ENCODE measurements around the gene DCUN1D1.
"Not testable (repeated sequence)": the region's sequence is repeated elsewhere in the genome, so short reads cannot be mapped to it uniquely, and the experiment has no call there.

Gene DCUN1D1

DNA sequence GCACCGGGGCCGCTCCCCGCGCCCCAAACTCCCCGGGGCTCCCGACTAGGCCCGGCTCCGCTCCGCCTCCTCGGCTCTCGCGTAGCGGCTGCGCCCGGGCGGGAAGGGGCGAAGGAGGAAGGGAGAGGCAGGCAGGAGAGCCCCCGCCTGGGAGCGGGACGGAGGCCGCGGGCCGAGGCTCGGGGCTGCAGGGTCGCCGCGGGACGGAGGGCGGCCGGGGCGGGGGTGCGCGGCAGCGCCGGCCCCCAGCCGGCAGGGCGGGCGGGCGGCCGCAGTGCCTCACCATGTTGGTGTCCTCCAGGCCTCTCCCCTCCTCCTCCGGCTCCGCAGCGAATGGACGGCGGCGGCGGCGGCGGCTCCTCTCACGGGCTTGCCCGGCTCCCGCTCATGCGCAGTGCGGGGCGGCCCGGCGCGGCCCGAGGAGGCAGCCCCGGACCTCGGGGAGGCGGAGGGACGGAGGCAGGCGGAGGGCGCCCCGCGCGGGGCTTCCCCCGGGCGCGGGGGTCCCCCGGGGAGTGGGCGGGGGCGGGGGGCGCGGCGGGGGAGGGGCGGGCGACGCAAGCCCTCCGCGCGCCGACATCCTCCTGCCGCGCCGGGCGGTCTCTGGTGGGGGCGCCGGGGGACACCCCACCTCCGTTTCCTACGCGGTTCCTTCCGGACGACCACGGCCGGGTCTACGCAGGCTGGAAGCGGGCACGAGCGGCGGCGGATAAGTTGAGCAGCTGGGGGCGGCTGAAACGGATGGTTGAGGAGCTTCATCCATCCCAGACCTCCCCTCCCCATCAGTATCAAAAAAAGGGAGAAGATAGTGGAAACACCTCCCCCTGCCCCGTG is at the start of gene DCUN1D1:
TSS of gene DCUN1D1 (minus strand) at position 335 of the 834 bp plus-strand sequence. CDS start at position 286, 49 bp downstream.
- peak in 1 of 2 experiments; percentile 31 for DNase-seq

DNA sequence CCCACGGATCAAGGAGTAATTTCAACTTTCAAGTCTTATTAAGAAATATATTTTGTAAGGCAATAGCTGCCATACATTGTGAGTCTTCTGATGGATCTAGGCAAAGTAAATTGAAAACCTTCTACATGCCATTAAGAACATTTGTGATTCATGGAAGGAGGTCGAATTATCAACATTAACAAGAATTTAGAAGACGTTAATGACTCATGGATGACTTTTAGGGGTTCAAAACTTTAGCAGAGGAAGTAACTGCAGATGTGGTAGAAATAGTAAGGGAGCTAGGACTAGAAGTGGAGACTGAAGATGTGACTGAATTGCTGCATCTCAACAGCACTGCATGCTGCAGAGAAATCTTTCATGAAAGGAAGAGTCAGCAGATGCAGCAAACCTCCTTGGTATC is 48.1 kb upstream of the DCUN1D1 start:
- DNase-seq: no peak

DNA sequence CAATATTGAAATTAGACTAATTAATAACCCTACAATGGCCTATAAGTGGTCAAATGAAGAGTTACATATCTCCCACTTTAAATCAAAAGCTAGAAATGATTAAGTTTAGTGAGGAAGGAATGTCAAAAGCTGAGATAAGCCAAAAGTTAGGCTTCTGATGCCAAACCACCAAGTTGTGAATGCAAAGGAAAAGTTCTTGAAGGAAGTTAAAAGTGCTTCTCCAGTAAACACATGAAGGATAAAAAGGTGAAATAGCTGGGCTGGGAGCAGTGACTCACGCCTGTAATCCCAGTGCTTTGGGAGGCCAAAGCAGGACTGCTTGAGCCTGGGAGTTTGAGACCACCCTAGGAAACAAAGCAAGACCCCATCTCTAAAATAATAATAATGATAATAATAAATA is 46.9 kb upstream of the DCUN1D1 start:
- DNase-seq: no peak

DNA sequence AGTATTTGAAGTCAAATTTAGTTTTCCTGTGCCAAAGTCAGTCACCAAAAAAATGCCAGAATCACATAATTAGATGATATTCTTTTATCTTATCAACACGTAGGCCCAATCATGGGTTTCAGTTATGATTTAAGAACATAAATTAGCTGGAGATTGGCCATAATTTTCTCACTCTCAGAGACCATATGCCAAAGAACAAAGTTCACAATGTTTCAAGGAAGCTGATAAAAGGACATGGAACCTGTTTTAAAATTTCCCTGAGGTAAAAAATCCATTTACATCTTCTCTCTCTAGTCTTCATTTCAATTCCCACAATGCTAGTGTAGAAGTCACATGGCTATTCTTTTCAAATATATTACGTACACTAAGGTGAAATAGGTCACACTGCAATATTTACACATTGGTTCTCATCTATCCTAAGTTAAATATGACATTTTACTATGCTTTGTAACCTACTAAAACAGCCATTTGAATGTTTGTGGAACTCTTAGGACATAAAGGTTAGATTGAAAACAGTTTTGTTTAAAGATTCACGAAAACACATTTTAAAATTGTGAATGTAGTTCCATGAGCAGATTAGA is 42.7 kb upstream of the DCUN1D1 start:
- DNase-seq: no peak

DNA sequence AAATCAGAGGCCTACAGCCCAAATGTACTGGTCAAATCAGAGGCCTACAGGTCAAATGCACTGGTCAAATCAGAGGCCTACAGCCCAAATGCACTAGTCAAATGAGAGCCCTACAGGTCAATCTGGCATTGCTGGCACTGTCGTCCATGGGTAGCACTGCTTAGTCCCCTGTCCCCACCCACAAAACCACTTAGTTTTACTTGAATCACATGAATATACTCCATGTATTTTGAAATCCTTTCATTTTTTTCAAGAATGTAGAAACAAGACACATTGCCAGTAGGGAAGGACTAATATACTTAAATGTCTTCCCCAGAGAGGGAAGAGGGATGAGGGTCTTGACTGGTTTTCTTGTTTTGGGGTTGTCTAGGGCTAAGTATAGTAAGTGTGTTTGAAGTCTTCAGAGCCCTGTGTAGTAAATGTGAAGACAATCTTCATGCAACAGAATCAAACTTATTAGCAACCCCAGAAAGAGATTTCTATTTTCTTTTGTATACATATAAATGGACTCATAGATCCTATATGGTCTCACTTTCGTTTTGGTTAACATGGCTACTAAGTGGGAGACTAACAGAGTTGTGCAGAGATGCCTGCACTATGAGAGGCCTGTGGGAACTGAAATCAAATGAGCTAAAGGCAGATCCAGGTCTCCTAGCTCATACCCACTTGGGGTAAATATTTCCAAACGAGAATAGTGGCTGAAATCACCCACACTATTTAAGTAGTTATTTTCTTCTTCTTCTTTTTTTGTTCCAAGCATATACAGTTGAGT is 38.3 kb upstream of the DCUN1D1 start:
- no peak for DNase-seq

DNA sequence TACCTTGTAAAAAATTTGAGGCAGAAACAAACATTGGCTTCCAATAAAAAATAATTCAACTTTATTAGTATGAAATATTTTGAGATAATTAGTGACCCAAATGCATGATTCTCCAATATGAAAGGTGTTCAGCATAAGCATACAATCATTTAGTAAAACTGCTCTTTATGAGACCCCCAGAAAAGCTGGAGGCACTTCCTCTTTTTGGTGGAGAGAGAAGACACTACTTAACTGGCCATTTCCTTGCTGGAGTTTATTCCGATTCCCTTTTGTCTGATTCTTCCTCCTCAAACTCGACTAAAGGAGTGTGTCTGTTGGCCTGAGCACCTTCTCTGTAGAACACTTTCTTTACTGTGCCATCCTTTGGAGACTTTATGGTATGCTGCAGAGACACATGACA is 34.8 kb upstream of the DCUN1D1 start:
- DNase-seq: no peak

DNA sequence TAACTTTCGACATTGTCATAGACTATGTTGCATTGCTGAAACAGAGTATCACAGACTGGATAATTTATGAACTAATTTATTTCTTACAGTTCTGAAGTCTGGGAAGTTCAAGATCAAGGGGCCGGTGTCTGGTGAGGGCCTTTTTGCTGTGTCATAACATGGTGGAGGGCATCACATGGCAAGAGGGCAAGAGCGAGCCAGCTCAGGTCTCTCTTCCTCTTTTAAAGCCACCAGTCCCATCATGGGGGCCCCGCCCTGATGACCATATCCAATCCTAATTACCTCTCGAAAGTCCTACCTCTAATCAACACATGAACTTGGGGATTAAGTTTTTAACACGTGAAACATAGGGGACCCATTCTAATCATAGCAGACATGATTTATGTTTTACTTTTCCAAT is 33.5 kb upstream of the DCUN1D1 start:
- DNase-seq: no peak

DNA sequence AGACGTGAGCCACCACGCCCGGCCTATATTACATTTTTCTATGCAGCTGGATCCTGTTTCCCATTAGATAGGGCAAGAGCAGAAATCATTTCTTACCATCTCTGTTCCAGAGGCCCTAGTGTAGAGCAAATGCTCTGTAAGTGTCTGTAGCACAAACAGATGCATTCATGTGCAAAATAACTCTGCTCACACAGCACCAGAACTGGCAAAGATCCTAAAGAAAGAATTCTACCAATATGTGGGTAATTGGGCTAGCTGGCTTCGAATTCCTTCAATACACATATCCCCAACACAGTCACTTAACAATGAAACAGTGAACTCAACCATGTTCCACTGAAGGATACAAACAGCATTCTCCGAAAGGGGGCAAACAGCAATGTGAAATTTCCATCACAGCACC is 32.7 kb upstream of the DCUN1D1 start:
- no peak for DNase-seq

DNA sequence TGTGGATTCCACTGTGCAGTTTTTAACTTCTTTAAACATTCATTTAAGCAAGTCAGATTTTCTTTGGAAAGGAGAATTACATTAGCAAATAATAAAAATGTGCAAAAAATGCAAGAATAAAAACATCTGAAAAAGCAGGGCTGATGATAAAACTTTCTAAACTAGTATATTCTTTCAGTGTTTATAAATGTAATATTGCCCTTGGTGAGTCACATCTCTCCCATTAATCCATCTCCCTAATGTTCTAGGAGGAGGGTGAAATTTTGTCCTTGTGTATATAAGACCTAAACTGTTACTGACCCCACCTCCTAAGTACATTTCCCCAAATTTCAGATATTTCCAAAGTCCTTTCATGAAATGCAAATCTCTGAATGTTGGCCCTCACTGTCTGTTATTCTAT is 28.5 kb upstream of the DCUN1D1 start:
- DNase-seq: no peak

DNA sequence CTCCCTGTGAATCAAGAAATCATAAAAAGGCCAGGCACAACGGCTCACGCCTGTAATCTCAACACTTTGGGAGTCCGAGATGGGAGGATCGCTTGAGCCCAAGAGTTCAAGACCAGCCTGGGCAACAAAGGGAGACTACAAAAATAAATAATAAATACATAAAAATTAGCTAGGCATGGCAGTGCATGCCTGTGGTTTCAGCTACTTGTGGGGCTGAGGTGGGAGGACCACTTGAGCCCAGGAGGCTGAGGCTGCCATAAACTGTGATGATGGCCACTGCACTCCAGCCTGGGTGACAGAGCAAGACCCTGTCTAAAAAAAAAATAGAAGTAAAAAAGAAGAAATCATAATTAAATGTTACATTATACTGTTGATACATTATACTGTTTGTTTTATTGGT is 28.0 kb upstream of the DCUN1D1 start:
- DNase-seq: no peak

DNA sequence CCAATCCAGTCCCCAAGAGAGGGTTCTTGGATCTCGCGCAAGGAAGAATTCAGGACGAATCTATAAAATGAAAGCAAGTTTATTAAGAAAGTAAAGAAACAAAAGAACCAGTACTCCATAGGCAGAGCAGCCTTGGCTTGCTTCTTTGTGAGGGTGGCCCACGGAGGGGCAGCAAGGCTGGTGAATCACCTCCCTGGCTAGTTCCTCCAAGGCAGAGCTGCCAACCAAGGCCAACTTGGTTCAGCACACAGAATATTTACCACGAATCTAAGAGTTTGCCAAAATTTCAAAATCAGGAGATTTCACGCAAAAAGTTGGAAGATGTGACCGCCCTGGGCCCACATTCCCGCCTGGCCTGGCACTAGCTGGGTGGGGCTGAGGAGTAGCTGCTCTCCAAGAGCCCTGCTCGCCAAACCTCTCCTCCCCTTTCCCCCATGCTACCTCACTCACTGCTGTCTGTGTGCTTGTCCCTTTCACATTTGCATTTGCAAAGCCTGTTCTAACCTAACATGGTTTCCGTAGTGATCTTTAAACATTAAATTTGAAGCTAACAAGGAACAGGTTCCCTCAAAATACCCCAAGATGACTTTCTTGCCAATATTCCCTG is 26.2 kb upstream of the DCUN1D1 start:
- no peak for DNase-seq

DNA sequence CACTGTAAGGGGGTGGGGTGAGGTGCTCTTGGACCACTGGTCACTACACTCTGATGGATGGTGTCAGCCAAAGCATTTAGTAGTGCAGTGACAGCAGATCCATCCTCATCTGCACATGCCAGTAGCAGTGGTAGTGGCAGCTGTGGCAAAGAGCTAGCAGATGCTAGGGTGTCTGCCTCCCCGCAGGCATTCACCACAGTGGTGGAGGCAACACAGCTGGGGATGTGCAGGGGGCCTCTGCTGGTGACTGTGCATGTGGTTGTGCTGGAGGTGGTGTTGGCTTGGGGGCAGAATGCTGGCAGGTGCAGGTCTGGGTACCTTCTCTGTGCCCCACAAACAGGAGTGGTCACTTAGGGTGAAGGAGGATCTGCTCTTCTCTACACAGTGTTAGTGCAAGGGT is 19.4 kb upstream of the DCUN1D1 start:
- DNase-seq: no peak

DNA sequence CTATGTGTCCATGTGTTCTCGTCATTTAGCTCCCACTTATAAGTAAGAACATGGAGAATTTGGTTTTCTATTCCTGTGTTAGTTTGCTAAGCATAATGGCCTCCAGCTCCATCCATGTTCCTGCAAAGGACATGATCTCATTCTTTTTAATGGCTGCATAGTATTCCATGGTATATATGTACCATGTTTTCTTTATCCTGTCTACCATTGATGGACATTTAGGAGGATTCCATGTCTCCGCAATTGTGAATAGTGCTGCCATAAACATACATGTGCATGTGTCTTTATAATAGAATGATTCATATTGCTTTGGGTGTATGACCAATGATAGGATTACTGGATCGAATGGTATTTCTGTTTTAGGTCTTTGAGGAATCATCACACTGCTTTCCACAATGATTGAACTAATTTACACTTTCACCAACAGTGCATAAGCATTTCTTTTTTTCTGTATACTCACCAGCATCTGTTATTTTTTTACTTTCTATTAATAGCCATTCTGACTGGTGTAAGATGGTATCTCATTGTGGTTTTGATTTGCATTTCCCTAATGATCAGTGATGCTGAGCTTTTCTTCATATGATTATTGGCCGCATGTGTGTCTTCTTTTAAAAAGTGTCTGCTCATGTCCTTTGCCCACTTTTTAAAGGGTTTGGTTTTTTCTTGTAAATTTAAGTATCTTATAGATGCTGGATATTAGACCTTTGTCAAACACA is 13.3 kb upstream of the DCUN1D1 start:
- DNase-seq: not testable (repeated sequence)

DNA sequence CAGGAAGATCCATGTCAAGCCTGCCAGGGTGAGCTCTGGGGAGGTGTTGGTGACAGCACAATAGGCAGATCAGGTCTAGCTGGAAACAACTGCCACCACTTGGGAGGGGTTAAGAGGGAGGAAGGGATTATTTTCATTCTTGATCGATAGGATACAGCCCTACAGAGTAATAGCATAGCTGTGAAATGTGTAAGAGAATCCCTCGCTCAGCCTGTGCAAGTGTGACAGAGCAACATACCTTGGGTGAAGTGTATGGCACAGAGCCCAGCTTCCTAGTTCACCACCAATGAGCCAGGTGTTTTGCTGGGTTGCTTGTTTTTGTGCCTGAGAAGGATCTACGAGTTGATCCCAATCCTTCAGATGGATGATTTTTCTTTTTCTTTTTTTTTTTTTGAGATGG is 9.2 kb upstream of the DCUN1D1 start:
- DNase-seq: no peak

DNA sequence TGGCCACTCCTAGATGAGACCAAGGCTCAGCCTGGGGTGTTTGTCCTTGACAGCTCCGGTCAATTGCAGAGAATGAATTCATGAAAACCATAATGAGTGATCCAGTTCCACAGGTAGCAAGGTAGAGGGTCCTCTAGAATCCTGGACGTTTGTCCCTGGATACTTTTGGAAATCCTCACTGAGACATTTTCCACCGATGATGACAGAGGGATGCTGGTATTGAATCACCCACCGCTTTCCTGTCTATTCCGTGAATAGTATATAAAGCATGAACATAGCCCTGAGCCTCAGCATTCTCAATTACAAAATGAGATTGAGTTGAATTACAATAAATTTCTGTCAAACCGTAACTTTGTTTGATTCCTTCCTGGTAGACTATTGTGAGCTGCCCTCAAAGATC is 5.7 kb upstream of the DCUN1D1 start:
- DNase-seq: no peak

DNA sequence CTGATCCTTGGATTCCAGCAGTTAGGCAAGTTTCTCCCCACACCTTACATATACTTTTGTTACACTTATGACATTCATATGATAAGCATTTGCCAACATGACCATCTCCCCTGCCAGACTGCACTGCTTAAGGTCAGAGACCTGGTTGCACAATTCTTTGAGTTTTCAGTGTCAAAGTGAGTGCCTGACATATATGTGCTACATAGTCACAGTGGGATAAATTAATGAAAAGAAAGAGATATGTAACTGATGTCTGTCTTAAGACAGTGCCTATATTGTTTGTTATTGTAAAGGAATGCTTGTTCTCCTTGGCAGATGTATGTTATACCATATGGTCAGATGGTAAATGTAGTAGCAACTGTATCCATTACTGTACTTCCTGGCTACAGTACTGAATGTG is 3.5 kb upstream of the DCUN1D1 start:
- no peak for DNase-seq

DNA sequence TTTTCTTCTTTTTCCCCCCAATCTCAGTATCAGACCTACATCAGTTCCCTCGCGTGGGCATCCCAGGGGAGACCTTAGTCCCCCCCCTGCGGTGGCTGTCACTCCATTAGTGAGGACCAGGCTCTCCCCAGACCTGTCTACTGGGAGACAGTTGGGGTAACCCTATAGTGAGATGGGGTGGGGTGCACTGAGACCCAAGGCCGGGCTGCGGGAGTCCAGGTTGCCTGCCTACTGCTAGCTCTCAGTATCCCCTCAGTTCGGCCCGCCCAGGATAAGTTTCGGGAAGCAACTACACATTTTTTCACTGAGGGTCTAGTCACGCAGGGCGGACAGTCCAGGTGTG is 671 bp upstream of the DCUN1D1 start:
- DNase-seq: no peak

DNA sequence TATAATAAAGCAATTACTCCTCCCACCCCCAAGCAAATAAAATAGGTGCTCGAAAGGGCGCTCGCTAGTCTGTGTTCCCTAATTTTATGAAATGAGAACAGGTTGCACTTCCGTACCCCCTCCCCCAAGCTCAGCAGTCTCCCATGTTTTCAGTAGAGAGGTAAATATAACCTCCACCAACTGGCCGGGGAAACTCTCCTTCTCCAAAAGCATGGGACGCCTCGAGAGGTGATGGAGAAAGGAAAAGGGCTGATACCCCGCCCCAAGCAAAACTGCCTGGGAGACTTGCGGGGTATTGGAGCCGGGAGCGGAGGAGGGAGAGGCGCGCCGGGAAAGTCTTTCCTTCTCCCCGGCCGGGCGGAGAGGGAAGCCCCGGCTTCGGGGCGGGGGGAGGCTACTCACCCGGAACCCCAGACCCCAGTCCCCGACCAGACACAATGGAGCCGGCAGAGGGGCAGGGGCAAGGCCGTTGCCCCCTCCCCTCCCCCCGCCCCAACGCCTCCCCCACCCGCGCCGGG is 605 bp downstream of the DCUN1D1 start:
- DNase-seq: no peak

DNA sequence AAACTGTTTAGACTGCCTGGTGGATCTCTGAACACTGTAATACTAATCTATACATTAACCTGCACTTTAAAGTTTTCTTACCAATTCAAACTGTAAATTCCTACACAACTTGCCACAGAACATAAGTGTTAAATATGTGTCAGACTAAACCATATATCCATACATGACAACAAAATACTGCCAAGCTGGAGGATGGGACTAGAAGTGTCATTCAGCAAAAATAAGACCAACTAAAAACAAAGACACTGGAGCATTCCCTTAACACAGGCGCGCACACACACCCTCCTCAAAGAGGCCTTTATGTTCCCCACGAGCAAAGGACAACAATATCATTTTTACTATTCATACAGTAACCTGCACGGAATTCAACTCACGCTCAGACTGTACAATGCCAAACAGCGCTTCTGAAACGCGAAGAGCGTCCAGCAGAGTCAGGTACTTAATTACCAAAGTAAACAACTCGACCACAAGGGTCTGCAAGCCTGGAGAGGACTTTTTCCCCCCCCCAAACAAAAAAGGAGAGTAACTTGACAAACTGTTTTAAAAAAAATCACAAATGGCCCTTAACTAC is 1.1 kb downstream of the DCUN1D1 start:
- DNase-seq: no peak

DNA sequence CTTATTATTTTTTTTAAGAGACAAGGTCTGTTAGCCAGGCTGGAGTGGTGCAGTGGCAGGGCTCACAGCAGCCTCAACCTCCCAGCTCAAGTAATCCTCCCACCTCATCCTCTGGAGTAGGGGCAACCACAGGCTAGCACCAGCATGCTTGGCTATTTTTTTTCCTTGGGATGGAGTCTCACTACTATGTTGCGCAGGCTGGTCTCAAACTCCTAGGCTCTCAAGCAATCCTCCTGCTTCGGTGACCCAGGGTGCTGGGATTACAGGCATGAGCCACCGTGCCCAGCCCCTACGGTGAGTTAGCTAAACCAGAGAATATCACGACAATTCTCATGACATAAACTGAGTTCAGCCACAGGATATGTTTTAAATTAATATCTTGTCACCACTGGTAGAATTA is 2.0 kb downstream of the DCUN1D1 start:
- DNase-seq: no peak

DNA sequence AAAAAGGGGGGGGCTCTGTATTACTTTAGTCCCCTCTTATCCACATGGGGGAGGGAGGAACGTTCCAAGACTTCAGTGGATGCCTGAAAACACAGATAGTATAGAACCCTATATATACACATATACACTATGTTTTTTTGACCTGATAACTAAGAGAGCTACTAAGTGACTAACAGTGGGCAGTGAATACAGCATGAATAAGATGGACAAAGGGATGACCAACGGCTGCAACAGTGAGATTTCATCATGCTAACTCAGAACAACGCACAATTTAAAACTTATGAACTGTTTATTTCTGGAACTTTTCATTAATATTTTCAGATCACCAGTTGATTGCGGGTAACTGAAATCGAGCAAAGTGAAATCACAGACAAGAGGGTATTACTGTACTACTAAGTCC is 7.3 kb downstream of the DCUN1D1 start:
- DNase-seq: no peak

DNA sequence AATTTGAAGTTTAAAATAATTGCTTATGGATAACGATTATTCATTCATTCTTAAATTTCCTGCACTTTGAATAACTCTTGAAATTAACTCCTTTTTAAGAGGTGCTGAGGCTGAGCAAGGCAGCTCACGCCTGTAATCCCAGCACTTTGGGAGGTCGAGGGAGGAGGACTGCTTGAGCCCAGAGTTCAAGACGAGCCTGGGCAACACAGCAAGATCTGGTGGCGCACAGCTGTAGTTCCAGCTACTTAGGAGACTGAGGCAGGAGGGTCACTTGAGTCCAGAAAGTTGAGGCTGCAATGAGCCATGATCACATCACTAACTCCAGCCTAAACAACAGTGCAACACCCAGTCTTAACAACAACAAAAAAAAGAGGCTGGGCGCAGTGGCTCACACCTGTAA is 8.0 kb downstream of the DCUN1D1 start:
- no peak for DNase-seq

All from cerebellar nuclear complex (tissue), 1 donor.